Fibroblast of skin of left biceps (primary cell): ENCODE measurements around the gene ZNF514.
A peak's percentile ranks its signal among the peaks of the same experiment; 100 is the strongest.
"Not testable (repeated sequence)": the region's sequence is repeated elsewhere in the genome, so short reads cannot be mapped to it uniquely, and the experiment has no call there.

Source experiments
- DNase-seq, 2 experiments: peaks; one replicate each; pipeline ENCODE4 v3.0.0-alpha.2; 2013; ENCODE audit warnings: low read depth in 2 of 2

The ZNF514 gene

DNA sequence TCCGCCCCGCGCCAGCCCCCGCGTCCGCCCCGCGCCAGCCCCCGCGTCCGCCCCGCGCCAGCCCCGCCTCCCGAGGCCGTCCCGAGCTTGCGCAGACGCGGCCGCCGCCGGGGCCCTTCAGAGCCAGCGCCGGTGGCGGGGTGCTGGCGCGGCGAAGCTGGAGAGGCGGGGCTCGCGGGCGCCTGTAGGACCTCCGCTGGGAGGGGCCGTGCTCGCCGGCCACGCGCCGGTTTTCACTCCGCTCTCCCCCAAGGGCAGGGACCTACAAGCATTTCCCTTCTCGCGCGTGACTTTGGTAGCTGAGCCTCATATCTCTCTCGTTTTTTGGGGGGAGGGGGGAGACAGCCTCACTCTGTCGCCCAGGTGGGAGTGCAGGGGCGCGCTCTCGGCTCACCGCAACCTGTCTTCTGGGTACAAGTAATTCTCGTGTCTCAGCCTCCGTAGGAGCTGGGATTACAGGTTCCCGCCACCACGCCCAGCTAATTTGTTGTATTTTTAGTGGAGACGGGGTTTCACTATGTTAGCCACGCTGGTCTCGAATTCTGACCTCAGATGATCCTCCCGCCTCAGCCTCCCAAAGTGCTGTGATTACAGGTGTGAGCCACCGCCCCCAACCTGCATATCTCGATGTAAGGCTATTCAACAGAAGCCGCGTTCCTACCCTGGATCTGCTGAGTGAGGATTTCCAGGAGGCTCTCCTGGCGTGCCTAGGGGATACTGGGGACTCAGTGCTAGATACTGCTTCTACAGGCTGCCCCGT, at the start of gene ZNF514:
Gene ZNF514 (minus strand): TSS at position 159 of the 760 bp plus-strand sequence. CDS start 6,595 bp downstream, outside the sequence.
- peak; percentile 26 to 43 for DNase-seq

- DNase-seq, result no peak
Measured at GRCh38 chr2:95208106-95208505, 48.5 kb upstream of the ZNF514 start.

DNA sequence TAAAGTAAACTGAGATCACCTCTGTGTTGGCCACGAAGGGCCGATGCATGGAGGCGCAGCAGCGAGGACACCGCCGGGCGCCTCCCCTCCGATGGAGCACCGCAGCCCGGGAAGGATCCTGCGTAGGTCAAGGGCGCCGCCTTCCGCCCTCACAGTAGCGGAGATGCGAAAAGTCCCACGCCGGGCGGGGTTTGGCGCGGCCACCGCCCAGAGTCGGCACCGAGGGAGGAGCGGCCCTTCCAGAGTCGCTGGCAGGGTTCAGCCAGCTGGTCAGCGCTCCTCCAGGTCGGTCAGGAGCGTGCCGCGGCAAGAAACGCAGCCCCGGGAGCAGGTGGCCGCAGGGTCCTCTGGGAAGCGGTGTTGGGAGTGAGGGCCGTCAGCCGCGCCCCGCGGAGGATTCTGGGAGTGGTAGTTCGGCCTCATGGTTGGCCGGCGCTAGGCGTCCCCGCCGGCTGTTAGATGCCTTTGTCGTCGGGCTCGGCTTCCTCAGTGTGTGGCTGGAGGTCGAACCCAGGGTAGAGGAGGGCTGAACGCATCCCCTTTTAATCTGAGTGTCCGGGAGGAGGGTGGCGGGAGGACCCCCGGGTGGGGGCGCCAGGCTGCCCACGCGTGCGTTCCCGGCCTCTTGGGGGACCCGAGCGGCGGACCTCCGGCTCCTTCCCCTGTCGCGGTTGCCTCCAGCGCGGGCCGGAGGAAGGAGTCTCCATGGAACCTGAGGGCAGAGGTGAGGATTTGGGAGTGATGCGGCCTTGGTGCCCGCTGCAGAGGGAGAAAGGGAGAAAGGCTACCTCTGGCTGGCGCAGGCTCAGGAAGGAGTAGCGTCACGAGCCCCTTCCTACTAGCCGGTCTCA, 47.7 kb upstream of the ZNF514 start, which contains the start of gene ZNF892:
Gene ZNF892 (plus strand): TSS at position 411 of the 851 bp plus-strand sequence. CDS start 295 bp downstream, at position 706.
- peak; percentile 46 to 54 for DNase-seq

- DNase-seq, result no peak
Measured at GRCh38 chr2:95206096-95206495, 46.4 kb upstream of the ZNF514 start.

DNA sequence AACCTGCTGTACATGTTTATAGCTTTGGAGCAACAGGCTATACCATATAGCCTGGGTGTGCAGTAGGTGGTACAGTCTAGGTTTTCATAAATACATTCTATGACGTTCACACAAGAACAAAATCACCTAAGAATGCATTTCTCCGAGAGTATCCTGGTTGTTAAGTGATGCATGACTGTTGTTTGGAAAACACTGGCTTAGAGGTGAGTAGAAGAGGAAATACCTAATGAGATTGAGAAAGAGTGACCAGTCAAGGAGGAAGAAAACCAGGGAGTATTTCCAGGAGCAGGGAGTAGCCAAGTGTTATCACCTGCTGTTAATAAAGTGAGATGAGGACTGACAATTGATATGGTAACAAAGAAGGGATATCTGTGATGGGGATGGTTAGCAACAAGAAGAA, 44.7 kb upstream of the ZNF514 start:
- DNase-seq, result no peak

DNA sequence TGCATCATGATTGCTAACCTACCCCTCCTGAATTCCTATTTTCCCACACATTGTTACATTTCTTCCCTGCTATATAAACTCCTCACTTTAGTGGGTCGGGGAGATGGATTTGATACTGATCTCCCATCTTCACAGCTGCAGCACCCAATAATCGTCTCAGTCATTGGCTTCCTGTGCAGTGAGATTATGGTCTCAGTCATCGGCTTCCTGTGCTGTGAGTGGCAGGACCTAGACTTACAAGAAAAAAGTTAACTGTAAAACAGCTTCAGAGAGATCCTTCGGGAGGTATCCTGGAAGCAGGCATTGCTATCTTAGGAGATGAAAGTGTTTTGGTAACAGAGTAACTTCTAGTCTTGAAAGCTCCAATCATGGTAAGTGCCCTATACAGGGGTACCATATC, 44.3 kb upstream of the ZNF514 start:
- DNase-seq, result no peak

DNA sequence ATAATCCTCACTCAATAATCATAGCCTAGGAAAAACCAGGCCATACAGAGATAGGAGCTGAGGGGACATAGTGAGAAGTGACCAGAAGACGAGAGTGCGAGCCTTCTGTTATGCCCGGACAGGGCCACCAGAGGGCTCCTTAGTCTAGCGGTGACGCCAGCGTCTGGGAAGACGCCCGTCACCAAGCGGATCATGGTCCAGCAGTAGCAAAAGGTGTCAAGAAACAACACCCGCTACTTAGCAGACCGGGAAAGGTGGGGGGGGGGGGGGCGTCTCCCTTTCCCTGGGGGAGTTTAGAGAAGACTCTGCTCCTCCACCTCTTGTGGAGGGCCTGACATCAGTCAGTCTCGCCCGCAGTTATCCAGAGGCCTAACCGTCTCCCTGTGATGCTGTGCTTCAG, 33.3 kb upstream of the ZNF514 start:
- DNase-seq, result not testable (repeated sequence)

GRCh38 chr2:95185973-95186372, 26.3 kb upstream of the ZNF514 start:
- DNase-seq, result no peak

DNA sequence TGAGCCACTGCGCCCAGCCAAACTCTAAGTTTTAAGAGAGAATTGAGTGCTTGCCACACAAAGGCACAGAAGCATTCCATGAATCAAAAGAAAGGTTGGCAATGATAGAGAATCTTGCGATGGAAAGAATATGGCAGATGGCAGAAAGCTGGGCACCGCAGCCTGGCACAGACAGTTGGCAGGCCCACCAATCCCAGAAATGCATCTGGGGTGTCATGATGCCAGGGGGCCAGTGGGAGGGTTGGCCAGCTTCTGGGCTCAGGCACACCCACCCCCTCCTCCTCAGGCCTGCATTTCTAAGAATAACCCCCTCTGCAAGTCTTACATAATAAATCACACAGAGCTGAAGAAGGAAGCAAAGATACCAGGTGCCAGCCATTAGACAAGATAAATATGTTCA, 25.5 kb upstream of the ZNF514 start:
- no peak for DNase-seq

DNA sequence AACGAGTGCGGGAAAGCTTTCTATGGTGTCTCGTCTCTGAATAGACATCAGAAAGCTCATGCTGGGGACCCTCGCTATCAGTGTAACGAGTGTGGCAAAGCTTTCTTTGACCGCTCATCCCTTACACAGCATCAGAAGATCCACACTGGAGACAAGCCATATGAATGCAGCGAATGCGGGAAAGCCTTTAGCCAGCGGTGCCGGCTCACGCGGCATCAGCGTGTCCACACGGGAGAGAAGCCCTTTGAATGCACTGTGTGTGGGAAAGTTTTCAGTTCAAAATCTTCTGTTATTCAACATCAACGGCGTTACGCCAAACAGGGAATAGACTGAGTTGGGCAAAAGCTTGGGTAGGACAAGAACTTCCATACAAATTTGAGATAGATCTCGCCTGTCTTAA, 22.1 kb upstream of the ZNF514 start:
- DNase-seq, result no peak

GRCh38 chr2:95179451-95179850, 19.8 kb upstream of the ZNF514 start:
- no peak for DNase-seq

DNA sequence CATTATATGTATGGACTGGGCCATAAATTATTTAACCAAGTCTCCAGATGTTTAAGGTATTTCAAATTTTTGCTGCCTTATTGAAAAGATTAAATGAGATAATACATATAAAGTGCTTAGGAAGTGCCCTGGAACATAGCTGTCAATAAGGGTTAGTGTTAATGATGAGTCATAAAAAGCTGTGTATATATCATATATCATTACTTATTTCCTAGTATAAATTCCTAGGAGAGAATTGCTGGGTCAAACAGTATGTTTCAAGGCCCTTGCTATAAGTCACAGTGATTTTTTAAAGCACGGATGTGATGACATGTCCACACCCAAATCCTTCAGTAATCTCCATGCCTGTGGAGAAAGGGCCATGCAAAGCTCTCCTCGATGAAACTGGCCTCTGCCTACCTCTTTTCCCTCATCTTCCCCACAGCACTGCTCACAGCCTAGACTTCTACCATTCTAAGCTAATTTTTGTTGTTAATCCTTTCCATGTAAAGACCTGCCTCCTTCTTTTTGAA, 14.4 kb upstream of the ZNF514 start:
- DNase-seq, result no peak

DNA sequence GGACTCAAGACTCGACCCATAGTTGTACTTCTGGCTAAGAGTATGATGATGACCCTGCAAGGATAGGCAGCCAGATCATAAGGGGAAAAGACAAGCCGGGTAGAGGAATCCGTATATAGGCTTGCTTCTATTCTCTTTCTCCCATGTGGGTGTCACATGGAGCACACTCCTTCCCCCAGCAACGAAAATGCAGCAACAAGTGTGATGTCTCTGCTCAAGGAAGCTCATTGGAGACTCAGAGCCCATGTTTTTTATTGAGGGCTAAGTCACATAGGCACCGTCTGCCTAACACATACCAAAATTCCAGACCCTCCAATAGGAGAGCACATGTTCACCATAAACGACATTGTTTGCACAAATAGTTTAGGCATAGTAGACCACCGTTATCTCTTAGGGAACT, 12.3 kb upstream of the ZNF514 start:
- DNase-seq, result no peak

GRCh38 chr2:95166065-95166763, 6.6 kb upstream of the ZNF514 start:
- DNase-seq, result no peak

DNA sequence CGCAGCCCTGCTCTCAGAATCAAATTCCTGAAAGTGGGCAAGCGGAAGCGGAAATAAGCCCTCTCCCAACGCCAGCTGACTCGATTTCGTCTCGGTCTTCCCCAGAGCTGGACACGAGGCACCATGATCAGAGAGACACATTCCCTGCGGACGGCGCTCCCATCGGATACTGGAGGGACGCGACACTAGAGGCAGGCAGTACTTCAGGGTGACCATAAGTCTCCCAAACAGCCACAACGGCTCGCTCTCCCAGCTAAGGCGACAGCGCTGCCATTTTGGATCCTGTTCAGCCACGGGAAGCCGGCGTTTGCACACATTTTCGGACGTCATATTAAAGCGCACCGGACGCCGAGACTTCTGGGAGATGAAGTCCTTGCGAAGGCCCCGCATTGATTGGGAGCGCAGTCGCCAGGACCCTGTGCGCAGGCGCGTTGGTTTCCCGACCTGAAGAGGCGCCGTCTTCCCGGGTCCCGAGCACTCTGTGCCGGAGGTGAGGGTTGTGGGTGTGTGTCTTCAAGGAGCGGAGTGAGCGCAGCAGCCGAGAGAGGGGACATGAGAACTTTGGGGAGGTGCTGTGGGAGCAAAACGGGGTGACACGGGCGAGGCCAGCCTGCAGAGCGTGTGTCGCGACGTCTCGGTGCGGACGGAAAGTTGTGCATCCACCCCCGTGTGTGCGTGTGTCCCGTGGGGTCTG, 5.9 kb upstream of the ZNF514 start, which contains the start of gene ZNF2:
Gene ZNF2 (plus strand): TSS at position 439 of the 694 bp plus-strand sequence. CDS start 10,418 bp downstream, outside the sequence.
- DNase-seq, result peak; percentile 94

DNA sequence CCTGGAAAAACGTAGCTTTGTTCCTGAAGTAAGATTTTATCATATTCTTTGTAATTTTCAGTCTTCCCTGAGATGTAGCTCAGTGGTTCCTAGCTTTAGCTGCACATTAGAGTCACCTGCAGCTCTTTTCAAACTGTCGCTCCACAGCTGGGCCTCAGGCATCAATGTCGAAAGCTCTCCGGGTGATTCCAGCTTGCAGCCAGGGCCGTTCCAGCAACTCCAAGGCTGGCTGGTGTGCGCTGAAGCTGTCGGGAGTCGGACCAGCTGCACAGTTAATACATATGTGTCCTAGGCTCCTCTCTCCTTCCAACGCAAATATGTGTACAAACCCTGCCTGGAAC, 5.4 kb upstream of the ZNF514 start:
- DNase-seq, result no peak

- no peak for DNase-seq
Measured at GRCh38 chr2:95158891-95159619, 593 bp downstream of the ZNF514 start.

DNA sequence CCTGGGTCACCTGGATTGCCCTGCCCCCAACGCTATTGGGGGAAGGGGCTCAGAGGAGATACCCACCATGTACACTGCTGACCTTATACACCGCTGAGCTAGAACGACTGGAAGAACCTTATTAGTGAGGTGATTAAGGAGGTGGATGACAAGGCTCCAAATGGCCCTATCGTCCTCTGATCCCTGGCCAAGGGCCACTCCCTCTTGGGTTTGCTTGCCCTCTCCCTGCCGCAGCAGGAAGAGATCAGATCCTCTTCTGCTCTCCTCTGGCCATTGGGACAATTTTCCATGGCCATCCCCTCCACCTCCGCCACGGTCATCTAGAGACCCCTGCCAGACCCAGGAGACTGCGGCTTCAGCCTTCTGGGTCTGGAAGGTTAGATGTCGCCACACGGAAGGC, 1.2 kb downstream of the ZNF514 start:
- DNase-seq, result no peak

DNA sequence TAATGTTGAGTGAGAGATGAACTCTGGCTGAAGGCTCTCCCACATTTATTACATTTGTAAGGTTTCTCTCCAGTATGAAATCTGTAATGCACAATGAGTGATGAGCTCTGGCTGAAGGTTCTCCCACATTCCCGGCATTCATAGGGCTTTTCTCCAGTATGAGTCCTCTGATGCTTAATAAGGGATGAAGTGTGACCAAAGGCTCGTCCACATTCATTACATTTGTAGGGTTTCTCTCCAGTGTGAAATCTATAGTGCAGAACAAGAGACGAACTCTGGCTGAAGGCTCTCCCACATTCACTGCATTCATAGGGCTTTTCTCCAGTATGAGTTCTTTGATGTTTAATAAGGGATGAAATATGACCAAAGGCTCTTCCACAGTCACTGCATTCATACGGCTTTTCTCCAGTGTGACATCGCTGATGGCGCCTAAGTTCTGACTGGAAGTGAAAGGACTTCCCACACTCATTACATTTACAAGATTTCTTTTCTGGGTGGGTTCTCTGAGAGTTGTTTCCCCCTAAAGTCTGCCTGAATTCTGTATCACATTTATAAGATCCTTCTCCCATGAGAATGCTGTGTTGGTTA, 10.2 kb downstream of the ZNF514 start:
- no peak for DNase-seq

GRCh38 chr2:95143838-95144237, 15.8 kb downstream of the ZNF514 start:
- no peak for DNase-seq
